Activated T-helper 1 cell treated with anti-CD3 and anti-CD28 coated beads, Interleukin-2, amount 50 U/mL, for 16 hours (primary cell): ENCODE data around the gene KPTN.

Source experiments
- DNase-seq, 2 donors: peaks; one replicate each; pipeline ENCODE4 v3.0.0-alpha.2; 2020; ENCODE audit warnings: low read depth in 1 of 2, low spot score in 1 of 2

Gene KPTN

GRCh38 chr19:47436712-47437401 lies 47.2 kb downstream of the KPTN start:
- peak; percentile 71 to 74 for DNase-seq

GRCh38 chr19:47435883-47436417 lies 48.1 kb downstream of the KPTN start:
- no peak for DNase-seq

- DNase-seq = no peak
Measured at GRCh38 chr19:47435196-47435595, 48.8 kb downstream of the KPTN start.

GRCh38 chr19:47434088-47434487 lies 49.9 kb downstream of the KPTN start:
- no peak for DNase-seq

GRCh38 chr19:47433121-47433520 lies 50.9 kb downstream of the KPTN start:
- no peak for DNase-seq

- DNase-seq = no peak
Measured at GRCh38 chr19:47432499-47432898, 51.5 kb downstream of the KPTN start.

- no peak for DNase-seq
Measured at GRCh38 chr19:47432091-47432490, 51.9 kb downstream of the KPTN start.

- no peak for DNase-seq
Measured at GRCh38 chr19:47430041-47430802, 53.8 kb downstream of the KPTN start.

- no peak for DNase-seq
Measured at GRCh38 chr19:47429140-47429793, 54.8 kb downstream of the KPTN start.

GRCh38 chr19:47428177-47428894 lies 55.7 kb downstream of the KPTN start:
- DNase-seq = peak; percentile 41 to 58

- peak; percentile 32 to 48 for DNase-seq
Measured at GRCh38 chr19:47427241-47428176, 56.5 kb downstream of the KPTN start.
